Measurements from ENCODE around the gene TUBB2A.

DNA sequence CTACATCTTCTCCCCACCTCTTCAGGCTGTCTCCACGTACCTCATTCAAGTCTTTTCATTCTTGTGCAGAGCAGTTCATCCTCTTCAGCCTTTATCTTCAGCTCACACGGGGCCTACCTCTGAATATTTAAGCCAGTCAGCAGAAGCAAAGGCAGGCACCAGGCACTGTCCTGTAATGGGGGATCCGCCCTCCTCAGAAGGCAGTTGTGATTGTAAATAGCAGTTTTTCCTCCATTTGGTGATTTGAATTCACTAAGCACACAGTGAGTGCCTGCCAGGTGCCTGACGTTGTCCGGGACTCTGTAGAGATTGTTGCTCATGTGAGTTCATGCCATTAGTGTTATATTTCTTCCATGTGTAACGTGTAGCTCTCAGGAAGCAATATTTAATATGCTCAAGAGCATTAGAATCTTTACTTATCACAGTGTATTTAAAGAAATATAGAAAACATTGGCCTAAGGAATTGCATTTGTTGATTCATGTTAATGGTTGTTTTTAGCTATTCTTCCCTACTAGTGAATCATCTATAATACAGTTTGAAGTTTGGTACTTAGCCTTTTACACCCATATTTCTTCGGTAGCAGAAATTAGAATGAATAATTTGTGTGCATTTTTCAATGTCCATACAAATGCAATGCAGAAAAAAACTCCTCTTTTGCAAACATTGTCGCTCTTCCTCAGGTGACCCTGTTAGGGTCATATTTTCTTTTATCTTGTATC is 20.9 kb downstream of the TUBB2A start:
- TF ChIP-seq, protein P1, sequence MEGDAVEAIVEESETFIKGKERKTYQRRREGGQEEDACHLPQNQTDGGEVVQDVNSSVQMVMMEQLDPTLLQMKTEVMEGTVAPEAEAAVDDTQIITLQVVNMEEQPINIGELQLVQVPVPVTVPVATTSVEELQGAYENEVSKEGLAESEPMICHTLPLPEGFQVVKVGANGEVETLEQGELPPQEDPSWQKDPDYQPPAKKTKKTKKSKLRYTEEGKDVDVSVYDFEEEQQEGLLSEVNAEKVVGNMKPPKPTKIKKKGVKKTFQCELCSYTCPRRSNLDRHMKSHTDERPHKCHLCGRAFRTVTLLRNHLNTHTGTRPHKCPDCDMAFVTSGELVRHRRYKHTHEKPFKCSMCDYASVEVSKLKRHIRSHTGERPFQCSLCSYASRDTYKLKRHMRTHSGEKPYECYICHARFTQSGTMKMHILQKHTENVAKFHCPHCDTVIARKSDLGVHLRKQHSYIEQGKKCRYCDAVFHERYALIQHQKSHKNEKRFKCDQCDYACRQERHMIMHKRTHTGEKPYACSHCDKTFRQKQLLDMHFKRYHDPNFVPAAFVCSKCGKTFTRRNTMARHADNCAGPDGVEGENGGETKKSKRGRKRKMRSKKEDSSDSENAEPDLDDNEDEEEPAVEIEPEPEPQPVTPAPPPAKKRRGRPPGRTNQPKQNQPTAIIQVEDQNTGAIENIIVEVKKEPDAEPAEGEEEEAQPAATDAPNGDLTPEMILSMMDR (IDR thresholded peaks at IDR 0.05), result no peak
- TF ChIP-seq POLR2A (IDR thresholded peaks at IDR 0.05) (no peak), POLR2AphosphoS5 (IDR thresholded peaks at IDR 0.05) (no peak), EP300 (IDR thresholded peaks at IDR 0.05) (no peak)

Data from sigmoid colon (tissue), 4 donors.